ENCODE measurements around the gene GRIP2.

Gene GRIP2

GRCh38 chr3:14508505-14508819 lies 31.7 kb downstream of the GRIP2 start:
- TF ChIP-seq CTCF (IDR thresholded peaks at IDR 0.05; ENCODE audit: control insufficient read depth, insufficient read depth, low read depth, low read length, missing control alignments) = no peak
- H3K4me3 ChIP-seq (ENCODE audit: control insufficient read depth, low read depth, low read length) = no peak overlapping the region
- DNase-seq (ENCODE audit: low read depth) = no peak

GRCh38 chr3:14507757-14508504 lies 32.2 kb downstream of the GRIP2 start:
- H3K4me3 ChIP-seq (ENCODE audit: control insufficient read depth, low read depth, low read length) = no peak overlapping the region
- no peak for TF ChIP-seq CTCF (IDR thresholded peaks at IDR 0.05; ENCODE audit: control insufficient read depth, insufficient read depth, low read depth, low read length, missing control alignments)
- DNase-seq (ENCODE audit: low read depth) = no peak

- no peak overlapping the region for H3K4me3 ChIP-seq (ENCODE audit: control insufficient read depth, low read depth, low read length)
- no peak for DNase-seq (ENCODE audit: low read depth)
- TF ChIP-seq CTCF (IDR thresholded peaks at IDR 0.05; ENCODE audit: control insufficient read depth, insufficient read depth, low read depth, low read length, missing control alignments) = no peak
Measured at GRCh38 chr3:14507305-14507741, 32.8 kb downstream of the GRIP2 start.

- no peak overlapping the region for H3K4me3 ChIP-seq (ENCODE audit: control insufficient read depth, low read depth, low read length)
- TF ChIP-seq CTCF (IDR thresholded peaks at IDR 0.05; ENCODE audit: control insufficient read depth, insufficient read depth, low read depth, low read length, missing control alignments) = no peak
- DNase-seq (ENCODE audit: low read depth) = no peak
Measured at GRCh38 chr3:14506626-14507304, 33.4 kb downstream of the GRIP2 start.

GRCh38 chr3:14505803-14506500 lies 34.2 kb downstream of the GRIP2 start:
- no peak for TF ChIP-seq CTCF (IDR thresholded peaks at IDR 0.05; ENCODE audit: control insufficient read depth, insufficient read depth, low read depth, low read length, missing control alignments)
- DNase-seq (ENCODE audit: low read depth) = no peak
- no peak overlapping the region for H3K4me3 ChIP-seq (ENCODE audit: control insufficient read depth, low read depth, low read length)

DNA sequence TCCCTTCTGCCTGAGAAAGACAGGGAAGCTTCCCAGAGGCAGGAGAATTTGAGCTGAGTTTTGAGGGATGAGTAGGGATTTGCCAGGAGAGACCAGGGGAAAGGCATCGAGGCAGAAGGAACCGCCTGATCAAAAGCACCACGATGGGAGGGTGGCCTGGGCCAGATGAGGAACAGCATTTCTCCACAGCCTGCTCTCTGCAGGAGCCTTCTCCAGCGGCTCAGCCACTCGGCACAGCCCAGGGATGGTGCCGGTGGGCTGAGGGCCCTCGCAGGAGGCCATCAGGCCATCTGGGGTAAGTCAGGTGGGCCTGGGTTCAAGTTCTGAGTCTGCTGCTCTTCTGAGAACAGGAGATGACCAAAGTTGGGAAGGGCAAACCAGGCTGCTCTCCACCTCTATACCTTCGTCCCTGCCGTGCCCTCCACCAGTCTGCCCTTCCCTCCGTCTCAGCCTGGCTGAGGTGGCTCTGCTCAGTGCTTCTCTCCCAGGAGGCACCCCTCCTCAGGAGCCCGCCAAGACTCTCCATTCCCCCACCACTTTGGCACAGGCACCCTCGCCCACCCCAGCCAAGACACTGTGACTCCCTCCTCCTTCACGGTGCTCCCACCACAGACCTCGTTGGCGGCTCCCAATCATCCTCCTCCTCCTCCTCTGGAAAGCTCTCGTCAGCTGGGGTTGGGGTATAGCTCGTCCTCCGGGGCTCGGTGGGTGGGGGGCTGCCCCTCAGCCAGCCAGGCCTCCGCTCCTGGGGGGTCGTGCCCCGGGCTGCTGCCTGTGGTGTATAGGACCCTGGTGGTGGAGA lies 34.9 kb downstream of the GRIP2 start:
- no peak for DNase-seq (ENCODE audit: low read depth)

More for the DNA sequence above, 34.9 kb downstream of the GRIP2 start:
- TF ChIP-seq CTCF (IDR thresholded peaks at IDR 0.05; ENCODE audit: control insufficient read depth, insufficient read depth, low read depth, low read length, missing control alignments) = no peak
- H3K4me3 ChIP-seq (ENCODE audit: control insufficient read depth, low read depth, low read length) = no peak overlapping the region

Measured in AG09309 (cell line).